Stimulated activated CD4-positive, alpha-beta T cell treated with anti-CD3 and anti-CD28 coated beads, TNF-alpha, amount 100 ng/mL, for 1 hour (primary cell): ENCODE measurements around the gene NHSL2.
"Not testable (repeated sequence)": the region's sequence is repeated elsewhere in the genome, so short reads cannot be mapped to it uniquely, and the experiment has no call there.

Experiments
- DNase-seq, 3 donors: peaks; one replicate each; pipeline ENCODE4 v3.0.0-alpha.2; 2020; ENCODE audit warnings: low read depth in 3 of 3, low spot score in 1 of 3

NHSL2 gene

GRCh38 chrX:72038868-72039267 lies 128.2 kb downstream of the NHSL2 start:
- DNase-seq, result no peak

DNA sequence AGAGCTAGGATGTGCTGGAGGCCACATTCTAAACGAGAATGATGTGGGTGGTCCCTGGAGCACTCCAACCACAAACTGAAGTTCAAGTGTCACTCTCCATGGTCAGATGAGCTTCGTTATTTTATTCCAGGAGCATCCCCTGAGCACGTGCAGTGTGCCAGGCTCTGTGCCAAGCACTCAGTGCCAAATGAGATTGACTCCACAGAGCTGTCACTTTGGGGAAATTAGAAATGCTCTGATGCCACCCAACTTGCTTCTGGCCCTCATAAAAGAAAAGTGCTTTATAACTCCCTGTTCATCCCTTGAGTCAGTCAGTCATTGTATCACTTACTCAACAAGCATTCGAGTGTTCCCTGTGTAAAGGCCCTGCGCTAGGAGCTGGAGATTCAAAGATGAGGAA lies 129.9 kb downstream of the NHSL2 start:
- DNase-seq, result no peak

GRCh38 chrX:72041176-72041575 lies 130.5 kb downstream of the NHSL2 start:
- no peak for DNase-seq

DNA sequence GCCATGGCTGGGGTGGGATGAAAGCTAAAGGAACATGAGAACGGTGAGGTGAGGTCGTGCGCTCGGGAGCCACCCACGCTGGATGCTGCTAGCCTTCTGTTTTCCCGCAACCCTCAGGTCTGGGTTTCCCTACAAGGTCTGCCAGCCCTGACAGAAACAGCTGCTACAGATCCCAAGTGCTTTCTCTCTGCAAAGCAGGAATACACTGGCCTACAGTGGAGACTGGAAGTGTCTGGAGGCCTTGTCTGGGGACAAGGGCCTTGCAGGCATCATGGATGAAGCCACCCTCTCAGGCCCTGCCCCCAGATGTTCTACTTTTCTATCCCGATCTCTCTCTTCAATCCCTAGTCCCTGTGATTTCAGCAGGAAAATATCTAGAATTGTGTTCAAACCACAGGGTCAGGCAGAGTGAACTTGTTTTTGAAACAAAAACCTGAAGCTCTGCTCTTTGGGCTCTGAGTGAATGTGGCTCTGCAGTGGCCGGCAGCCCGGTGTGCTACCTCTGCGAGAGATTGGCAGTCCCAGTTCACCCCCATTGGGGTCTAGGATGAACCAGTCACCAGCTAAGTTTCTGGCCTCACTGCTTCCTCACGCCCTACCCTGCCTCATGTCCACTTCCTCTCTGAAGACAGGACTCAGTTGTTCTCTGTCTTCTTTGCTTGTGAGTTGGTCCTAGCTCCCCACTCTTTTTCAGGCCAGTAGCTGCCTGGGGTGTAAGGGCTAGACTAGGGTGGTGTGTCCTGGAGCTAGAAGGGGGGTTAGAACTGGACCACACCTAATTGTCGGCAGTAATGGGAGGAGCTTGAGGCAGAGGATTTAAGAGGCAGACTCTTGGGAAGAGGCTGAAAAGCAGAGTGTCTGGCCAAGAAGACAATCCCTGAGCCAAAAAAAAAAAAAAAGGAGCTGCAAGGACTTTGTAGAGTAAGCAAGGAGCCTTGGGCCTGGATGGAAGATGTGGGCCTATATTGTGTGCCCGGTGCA lies 131.5 kb downstream of the NHSL2 start:
- no peak for DNase-seq

DNA sequence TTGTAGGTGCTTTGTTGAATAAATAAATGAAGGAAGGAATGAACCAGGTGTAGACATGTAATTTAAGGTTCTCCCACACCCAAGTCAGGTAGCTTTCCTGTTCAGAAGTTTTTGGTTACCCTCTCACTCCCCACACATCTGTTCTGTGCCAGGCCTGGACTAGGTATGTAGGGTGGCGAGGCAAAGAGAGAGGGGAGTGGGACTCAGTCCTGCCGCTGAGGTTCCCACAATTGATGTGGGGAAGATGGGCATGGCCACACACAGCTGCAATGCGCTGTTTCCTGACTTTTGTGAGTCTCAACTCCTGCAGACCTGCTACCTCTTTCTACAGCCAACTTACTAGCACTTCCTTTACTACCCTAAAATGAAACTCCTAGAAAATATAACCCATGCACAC lies 132.2 kb downstream of the NHSL2 start:
- DNase-seq, result no peak

DNA sequence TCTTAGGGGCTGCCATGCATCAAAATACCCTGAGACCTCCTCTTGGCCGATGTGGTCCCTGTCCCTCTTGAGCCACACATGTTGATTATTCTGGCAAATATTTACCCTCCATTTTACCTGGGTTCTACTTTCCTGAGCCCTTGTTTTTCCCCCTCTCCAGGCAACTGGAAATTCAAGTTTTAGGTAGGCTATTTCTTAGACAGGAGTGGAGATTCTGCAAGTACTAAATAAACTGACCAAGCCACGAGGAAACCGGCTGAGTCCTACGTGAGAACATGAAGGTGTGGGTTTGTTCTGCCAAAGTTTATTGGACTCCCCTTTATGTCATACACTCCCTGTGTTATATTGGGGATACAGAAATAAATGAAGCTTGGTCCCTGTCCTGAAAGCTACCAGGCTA lies 133.0 kb downstream of the NHSL2 start:
- DNase-seq, result no peak

GRCh38 chrX:72045141-72045540 lies 134.5 kb downstream of the NHSL2 start:
- DNase-seq, result no peak

- DNase-seq, result no peak
These were observed 135.1 kb downstream of the NHSL2 start for GRCh38 chrX:72045552-72046277.

DNA sequence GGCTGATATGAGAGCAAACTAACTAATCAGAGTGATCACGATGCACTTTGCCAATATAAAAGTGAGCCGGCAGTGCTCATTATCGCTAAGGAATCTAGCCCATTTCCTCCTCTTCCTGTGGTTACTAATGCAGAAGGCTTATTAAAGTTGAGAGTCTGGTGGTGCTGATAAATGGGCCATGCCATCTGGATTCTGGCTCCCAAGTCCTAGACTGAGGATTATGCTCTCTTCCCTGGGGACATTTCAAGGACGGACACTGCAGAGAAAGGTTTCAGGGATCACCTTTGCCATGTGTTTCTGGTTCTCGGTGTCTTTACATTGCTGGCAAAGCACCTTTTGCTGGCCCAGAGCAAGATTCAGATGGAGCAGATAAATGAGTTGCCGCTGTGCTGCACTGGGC lies 135.8 kb downstream of the NHSL2 start:
- DNase-seq, result no peak

DNA sequence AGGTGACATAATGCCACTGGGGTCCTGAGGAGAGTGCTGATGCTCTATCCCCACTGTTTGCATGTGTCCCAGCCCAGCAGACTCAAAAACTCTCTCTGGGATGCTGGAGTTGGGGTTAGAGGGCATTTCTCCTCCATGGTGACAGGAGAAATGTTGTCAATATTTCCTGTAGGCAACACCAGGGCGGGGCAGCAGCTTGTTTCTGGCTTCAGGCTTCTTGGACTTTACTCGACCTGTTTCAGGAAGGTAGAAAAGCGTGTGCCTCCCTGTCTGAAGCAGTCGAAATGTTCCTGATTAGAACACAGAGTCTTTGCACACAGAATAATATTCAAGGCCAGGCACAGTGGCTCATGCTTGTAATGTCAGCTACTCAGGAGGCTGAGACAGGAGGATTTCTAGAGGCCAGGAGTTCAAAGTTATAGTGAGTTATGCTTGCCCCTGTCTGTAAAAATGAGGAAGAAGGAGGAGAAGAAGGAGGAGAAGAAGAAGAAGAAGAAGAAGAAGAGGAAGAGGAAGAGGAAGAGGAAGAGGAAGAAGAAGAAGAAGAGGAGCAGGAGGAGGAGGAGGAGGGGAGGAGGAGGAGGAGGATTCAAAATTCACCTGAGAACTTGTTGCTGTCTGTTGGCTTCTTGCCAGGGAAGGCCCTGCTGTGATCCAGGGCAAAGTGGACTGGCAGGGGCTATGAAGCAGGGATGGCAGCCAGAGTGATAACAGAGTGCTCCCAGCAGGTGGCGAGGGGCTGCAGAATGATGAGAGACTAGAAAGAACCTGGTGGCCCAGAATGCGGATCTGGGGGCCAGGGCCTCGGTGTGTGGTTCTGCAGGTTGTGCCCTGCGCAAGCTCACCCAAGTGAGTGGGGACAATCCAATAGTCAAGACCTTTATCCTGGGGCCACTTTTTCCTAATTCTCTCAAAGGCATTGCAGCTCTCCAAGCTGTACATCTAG lies 138.1 kb downstream of the NHSL2 start:
- no peak for DNase-seq

- DNase-seq, result no peak
These were observed 139.4 kb downstream of the NHSL2 start for GRCh38 chrX:72050011-72050410.

- no peak for DNase-seq
These were observed 140.9 kb downstream of the NHSL2 start for GRCh38 chrX:72051589-72051988.

- no peak for DNase-seq
These were observed 141.9 kb downstream of the NHSL2 start for GRCh38 chrX:72052415-72053090.

- no peak for DNase-seq
These were observed 142.9 kb downstream of the NHSL2 start for GRCh38 chrX:72053508-72053907.

DNA sequence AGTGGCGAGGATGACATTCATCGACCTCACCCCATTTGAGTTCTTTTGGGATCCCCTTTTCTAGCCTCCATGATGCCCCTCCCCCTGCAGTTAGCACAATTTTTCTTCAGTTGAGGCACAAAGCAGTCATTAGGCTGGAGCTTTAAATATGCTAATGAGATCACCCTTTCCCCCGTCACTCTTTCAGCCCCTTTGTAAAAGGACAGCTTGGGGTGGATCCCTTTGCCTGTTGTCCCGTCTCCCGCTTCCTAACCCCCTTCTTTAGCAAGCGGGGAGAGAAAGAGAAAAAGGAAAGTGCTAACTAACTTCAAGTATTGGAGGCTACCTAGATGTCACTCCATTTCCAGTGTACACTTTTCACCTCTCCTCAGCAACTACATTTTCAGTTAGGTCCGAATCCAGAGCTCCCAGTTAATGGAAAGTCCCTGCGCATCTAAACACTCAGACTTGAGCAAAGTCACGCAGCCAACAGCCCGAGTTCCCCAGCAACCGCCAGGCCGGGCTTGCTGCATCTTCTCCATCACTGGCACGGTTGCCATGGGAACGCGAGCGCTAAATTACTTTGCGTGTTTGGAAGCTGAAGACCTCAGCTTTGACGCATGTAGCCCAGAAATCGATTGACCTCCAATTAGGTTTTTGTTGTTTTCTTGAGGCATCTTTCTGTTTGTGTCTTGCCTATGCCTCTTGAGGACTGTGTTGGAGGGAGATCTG lies 144.3 kb downstream of the NHSL2 start:
- no peak for DNase-seq

DNA sequence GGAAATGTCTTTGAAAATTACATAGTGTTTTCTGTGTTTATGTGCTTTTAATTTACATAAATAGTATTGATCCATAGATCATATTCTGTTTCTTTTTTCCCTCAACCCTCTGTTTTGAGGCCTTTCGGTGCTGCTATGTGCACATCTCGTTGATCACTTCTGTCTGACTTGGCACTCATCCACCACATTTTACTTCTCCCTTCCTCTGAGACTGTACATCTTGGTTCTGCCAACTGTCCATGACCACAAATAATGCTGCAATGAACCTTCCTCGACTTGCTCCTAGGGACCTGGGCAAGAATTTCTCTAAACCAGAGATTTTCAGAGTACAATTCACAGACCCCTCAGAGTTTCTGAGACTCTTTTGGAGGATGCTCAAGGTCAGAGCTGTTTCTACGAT lies 146.7 kb downstream of the NHSL2 start:
- DNase-seq, result no peak

DNA sequence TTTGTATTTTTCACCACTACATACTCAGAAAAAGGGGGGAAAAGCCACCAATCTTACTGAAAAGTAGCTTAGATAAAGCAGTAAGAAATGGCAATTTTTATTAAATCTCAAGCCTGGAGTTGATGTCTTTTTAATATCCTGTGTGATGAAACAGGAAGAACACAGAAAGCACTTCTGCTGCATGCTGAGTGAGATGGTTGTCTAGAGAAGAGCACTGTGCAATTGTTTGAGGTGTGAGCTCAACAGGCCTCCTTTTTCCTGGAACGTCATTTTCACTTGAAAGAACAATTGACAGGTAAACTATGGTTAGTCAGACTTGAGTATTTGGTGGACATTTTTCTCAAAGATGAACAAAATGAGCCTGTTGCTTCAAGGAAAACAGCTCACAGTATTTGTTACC lies 147.2 kb downstream of the NHSL2 start:
- no peak for DNase-seq

DNA sequence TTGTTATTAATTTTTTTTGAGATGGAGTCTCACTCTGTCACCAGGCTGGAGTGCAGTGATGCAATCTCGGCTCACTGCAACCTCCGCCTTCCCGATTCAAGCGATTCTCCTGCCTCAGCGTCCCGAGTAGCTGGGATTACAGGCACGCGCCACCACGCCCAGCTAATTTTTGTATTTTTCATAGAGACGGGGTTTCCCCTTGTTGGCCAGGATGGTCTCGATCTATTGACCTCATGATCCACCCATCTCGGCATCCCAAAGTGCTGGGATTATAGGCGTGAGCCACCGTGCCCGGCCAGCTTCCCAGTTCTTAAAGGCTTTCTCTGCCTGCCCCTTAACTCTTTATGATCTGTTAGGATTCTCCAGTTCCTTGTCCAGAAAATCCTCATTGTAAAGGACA lies 147.7 kb downstream of the NHSL2 start:
- not testable (repeated sequence) for DNase-seq

DNA sequence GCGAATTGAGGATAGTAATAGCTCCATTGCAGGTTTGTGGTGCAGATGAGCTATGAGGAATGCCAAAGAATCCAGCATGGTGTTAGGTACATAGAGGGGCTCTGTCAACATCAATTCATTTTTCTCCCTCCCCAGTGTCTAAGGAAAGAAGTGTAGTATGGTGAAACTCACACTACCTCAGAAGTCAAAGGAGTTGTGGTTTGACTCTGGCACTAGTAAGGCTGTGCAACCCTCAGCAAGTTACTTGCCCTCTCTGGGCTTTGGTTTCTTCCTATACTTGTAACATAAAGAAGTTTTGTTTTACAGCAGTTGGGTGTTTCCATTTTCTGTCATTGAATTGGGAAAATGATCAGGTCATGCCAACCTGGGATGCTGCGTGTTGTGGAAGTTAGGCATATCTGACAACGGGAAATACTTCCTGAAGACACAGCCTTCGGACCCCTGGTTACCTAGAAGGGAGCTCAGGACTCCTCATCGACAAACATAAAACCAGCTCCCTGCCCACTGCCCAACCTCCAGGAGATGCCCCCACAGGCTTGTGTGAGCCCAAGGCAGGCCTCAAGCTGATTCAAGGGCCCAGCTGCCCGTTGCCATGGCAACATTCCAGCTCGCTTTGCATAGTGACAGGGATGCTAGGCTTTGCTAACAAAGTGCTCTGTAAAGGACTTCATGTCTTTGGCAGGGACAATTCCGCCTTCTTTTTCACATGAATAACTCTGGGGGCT lies 149.7 kb downstream of the NHSL2 start:
- no peak for DNase-seq
